ENCODE data around the gene TTLL7. TPM values are rescaled to one million over a fixed set of nuclear protein-coding genes. Genes with fewer than 3 reads are reported as not detected.

The TTLL7 gene
- total and polyA plus RNA-seq, 2 experiments from 2014 or later = 4.1 to 6.7 TPM

DNA sequence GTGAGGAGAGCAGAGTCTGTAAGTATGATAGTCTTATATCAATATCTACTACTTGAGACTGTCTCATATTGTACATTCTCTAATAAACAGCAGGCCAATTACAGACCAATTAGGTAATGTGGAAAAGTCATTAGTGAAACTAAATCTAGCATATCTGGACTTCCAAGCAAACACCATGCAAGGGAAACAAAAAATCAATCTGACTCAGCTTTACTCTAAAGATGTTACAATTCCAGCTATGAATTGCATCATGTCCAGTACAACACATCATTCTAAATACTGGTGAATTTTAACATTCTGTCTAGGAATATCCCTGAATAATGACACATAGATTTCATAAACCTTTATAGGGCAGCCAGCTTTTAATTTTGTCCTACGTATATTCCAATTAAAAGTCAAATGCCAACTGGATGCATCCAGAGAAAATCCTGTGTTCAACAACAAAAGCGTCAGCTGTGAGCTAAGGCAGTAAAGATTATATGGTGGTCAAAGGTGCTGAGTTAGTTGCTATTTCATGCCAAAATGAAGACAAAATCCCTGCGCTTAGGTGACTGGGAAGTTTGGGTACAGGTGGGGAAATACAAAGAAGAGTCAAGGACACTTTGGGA, 159.3 kb downstream of the TTLL7 start:
- Mint-ChIP-seq H3K4me3 (no peak overlapping the region), H3K36me3 (ENCODE audit: low read depth) (no peaks in the 10 kb centered on the region), H3K27ac (peak overlapping the region; percentile 4; the same call in 1 of the 2 replicates), H3K27me3 (ENCODE audit: insufficient read depth, low read depth, poor library complexity) (no peaks in the 10 kb centered on the region), H3K9me3 (no peaks in the 10 kb centered on the region; the same call in 2 of the 3 replicates), H3K4me1 (peaks cover 5% of the 10 kb centered on the region; the same call in 2 of the 3 replicates)
- DNase-seq (ENCODE audit: low spot score) (no peak), ATAC-seq (no peak)
- H3K27me3 ChIP-seq (ENCODE audit: insufficient read depth) = no peaks in the 10 kb centered on the region
- no peaks in the 10 kb centered on the region for H3F3A ChIP-seq (replicated peaks; ENCODE audit: low read depth)
- TF ChIP-seq JUNB (IDR thresholded peaks at IDR 0.05; ENCODE audit: unreplicated experiment) (no peak), ZNF114 (CRISPR knock-in tag; IDR thresholded peaks at IDR 0.05) (no peak), STAT1 (IDR thresholded peaks at IDR 0.05; ENCODE audit: unreplicated experiment) (no peak), EZH2 (IDR thresholded peaks at IDR 0.05; ENCODE audit: low read depth, unreplicated experiment) (no peak), CREB1 (CRISPR knock-in tag; IDR thresholded peaks at IDR 0.05; ENCODE audit: low read depth) (no peak), EZH2phosphoT487 (IDR thresholded peaks at IDR 0.05; ENCODE audit: unreplicated experiment) (no peak), ZNF331 (CRISPR knock-in tag; IDR thresholded peaks at IDR 0.05; ENCODE audit: low read depth) (no peak)
- TF ChIP-seq, protein P1, sequence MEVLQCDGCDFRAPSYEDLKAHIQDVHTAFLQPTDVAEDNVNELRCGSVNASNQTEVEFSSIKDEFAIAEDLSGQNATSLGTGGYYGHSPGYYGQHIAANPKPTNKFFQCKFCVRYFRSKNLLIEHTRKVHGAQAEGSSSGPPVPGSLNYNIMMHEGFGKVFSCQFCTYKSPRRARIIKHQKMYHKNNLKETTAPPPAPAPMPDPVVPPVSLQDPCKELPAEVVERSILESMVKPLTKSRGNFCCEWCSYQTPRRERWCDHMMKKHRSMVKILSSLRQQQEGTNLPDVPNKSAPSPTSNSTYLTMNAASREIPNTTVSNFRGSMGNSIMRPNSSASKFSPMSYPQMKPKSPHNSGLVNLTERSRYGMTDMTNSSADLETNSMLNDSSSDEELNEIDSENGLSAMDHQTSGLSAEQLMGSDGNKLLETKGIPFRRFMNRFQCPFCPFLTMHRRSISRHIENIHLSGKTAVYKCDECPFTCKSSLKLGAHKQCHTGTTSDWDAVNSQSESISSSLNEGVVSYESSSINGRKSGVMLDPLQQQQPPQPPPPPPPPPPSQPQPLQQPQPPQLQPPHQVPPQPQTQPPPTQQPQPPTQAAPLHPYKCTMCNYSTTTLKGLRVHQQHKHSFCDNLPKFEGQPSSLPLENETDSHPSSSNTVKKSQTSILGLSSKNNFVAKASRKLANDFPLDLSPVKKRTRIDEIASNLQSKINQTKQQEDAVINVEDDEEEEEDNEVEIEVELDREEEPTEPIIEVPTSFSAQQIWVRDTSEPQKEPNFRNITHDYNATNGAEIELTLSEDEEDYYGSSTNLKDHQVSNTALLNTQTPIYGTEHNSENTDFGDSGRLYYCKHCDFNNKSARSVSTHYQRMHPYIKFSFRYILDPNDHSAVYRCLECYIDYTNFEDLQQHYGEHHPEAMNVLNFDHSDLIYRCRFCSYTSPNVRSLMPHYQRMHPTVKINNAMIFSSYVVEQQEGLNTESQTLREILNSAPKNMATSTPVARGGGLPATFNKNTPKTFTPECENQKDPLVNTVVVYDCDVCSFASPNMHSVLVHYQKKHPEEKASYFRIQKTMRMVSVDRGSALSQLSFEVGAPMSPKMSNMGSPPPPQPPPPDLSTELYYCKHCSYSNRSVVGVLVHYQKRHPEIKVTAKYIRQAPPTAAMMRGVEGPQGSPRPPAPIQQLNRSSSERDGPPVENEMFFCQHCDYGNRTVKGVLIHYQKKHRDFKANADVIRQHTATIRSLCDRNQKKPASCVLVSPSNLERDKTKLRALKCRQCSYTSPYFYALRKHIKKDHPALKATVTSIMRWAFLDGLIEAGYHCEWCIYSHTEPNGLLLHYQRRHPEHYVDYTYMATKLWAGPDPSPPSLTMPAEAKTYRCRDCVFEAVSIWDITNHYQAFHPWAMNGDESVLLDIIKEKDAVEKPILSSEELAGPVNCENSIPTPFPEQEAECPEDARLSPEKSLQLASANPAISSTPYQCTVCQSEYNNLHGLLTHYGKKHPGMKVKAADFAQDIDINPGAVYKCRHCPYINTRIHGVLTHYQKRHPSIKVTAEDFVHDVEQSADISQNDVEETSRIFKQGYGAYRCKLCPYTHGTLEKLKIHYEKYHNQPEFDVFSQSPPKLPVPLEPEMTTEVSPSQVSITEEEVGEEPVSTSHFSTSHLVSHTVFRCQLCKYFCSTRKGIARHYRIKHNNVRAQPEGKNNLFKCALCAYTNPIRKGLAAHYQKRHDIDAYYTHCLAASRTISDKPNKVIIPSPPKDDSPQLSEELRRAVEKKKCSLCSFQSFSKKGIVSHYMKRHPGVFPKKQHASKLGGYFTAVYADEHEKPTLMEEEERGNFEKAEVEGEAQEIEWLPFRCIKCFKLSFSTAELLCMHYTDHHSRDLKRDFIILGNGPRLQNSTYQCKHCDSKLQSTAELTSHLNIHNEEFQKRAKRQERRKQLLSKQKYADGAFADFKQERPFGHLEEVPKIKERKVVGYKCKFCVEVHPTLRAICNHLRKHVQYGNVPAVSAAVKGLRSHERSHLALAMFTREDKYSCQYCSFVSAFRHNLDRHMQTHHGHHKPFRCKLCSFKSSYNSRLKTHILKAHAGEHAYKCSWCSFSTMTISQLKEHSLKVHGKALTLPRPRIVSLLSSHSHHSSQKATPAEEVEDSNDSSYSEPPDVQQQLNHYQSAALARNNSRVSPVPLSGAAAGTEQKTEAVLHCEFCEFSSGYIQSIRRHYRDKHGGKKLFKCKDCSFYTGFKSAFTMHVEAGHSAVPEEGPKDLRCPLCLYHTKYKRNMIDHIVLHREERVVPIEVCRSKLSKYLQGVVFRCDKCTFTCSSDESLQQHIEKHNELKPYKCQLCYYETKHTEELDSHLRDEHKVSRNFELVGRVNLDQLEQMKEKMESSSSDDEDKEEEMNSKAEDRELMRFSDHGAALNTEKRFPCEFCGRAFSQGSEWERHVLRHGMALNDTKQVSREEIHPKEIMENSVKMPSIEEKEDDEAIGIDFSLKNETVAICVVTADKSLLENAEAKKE (CRISPR knock-in tag; IDR thresholded peaks at IDR 0.05) = no peak
- TF ChIP-seq, protein P2, sequence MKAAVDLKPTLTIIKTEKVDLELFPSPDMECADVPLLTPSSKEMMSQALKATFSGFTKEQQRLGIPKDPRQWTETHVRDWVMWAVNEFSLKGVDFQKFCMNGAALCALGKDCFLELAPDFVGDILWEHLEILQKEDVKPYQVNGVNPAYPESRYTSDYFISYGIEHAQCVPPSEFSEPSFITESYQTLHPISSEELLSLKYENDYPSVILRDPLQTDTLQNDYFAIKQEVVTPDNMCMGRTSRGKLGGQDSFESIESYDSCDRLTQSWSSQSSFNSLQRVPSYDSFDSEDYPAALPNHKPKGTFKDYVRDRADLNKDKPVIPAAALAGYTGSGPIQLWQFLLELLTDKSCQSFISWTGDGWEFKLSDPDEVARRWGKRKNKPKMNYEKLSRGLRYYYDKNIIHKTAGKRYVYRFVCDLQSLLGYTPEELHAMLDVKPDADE (IDR thresholded peaks at IDR 0.05) = no peak
- H3K36me3 ChIP-seq (ENCODE audit: insufficient read depth) = no peaks in the 10 kb centered on the region
- H3K79me2 ChIP-seq (replicated peaks; ENCODE audit: insufficient read depth) = no peaks in the 10 kb centered on the region
- H3K4me1 ChIP-seq (ENCODE audit: insufficient read depth) = no peaks in the 10 kb centered on the region
- no peak overlapping the region for H3K4me3 ChIP-seq
- H3K27ac ChIP-seq (ENCODE audit: low read depth) = no peak overlapping the region
- H4K20me1 ChIP-seq (replicated peaks; ENCODE audit: insufficient read depth) = no peaks in the 10 kb centered on the region
- no peak overlapping the region for H3K4me2 ChIP-seq
- H3K9me2 ChIP-seq (ENCODE audit: insufficient read depth) = no peaks in the 10 kb centered on the region; the same call in 1 of the 2 replicates
- no peak overlapping the region for H2AFZ ChIP-seq

Measured in GM23338 (cell line).